Panc1 (cell line): ENCODE measurements around the gene KIAA1958. TPM values are rescaled to one million over a fixed set of nuclear protein-coding genes. Genes with fewer than 3 reads are reported as not detected.

Experiments used
- ATAC-seq: fragments of 200-7000 bp; cut with Tn5 transposase; 2 replicates; pipeline ENCODE4 v1.9.1; 2020; ENCODE audit warnings: mild to moderate bottlenecking, moderate library complexity
- BruUV-seq: library from RNA; stranded (reverse); fragments of 400-500 nt; replicated peaks from 2 replicates; lab custom pipeline; 2021; lab: Mats Ljungman, UMichigan
- CTCF ChIA-PET: fragments of 300-600 bp; sonication (Branson Sonifier 250); formaldehyde crosslinking; loops from one replicate; lab custom pipeline; 2022; ENCODE audit warnings: antibody characterized with exemption; lab: Charles Lee
- POLR2A ChIA-PET: fragments of 300-600 bp; sonication (Branson Sonifier 250); formaldehyde crosslinking; loops from one replicate; lab custom pipeline; 2022; ENCODE audit warnings: antibody characterized with exemption; lab: Charles Lee
- DNase-seq: peaks from one replicate; pipeline ENCODE4 v3.0.0-alpha.2; 2010; ENCODE audit warnings: low read depth, low spot score
- H3K27ac ChIP-seq: 2 replicates; pipeline ENCODE4 v1.5.1; 2011; ENCODE audit warnings: mild to moderate bottlenecking, low read length, inconsistent platforms
- H3K27me3 ChIP-seq: fragments of 200-500 bp; sonication (Bioruptor generic); 2 replicates; pipeline ENCODE4 v1.6.0; 2014; ENCODE audit warnings: low read length, inconsistent platforms; ENCODE audit not compliant: control insufficient read depth, insufficient read depth
- H3K36me3 ChIP-seq: fragments of 200-500 bp; sonication (Bioruptor generic); 2 replicates; pipeline ENCODE4 v1.5.1; 2014; ENCODE audit warnings: inconsistent platforms, mild to moderate bottlenecking, low read length, moderate library complexity; ENCODE audit not compliant: control insufficient read depth, insufficient read depth
- H3K4me1 ChIP-seq: 2 replicates; pipeline ENCODE4 v1.5.1; 2011; ENCODE audit warnings: inconsistent platforms, mild to moderate bottlenecking, low read length, moderate library complexity; ENCODE audit not compliant: control insufficient read depth, insufficient read depth
- H3K4me3 ChIP-seq, 2 experiments: 2 replicates each; pipeline ENCODE4 v1.5.1; 2011 to 2012; ENCODE audit warnings: low read depth in 2 of 2, low read length in 2 of 2, mild to moderate bottlenecking in 2 of 2, inconsistent platforms in 1 of 2, moderate library complexity in 1 of 2
- H3K9me3 ChIP-seq: fragments of 200-500 bp; sonication (Bioruptor generic); 2 replicates; pipeline ENCODE4 v1.5.1; 2014; ENCODE audit warnings: low read depth, mild to moderate bottlenecking, inconsistent platforms, low read length, moderate library complexity; ENCODE audit not compliant: control insufficient read depth, insufficient read depth
- CTCF ChIP-seq: fragments of 450-650 bp; IDR thresholded peaks from 2 replicates; pipeline ENCODE4 v1.5.1; 2017; ENCODE audit warnings: mild to moderate bottlenecking
- POLR2AphosphoS5 ChIP-seq: IDR thresholded peaks from 2 replicates; pipeline ENCODE4 v1.6.1; 2012; ENCODE audit warnings: mild to moderate bottlenecking, low read depth, low read length, moderate library complexity
- REST ChIP-seq, 2 experiments: IDR thresholded peaks; 2 replicates each; pipeline ENCODE4 v1.6.1; 2011 to 2012; ENCODE audit warnings: low read depth in 2 of 2, control low read depth in 1 of 2, low read length in 1 of 2, mild to moderate bottlenecking in 1 of 2, moderate library complexity in 1 of 2; ENCODE audit not compliant: insufficient read depth in 1 of 2
- SIN3A ChIP-seq: IDR thresholded peaks from 2 replicates; pipeline ENCODE4 v1.6.1; 2012; ENCODE audit warnings: low read depth, mild to moderate bottlenecking, low read length, moderate library complexity, borderline replicate concordance; ENCODE audit not compliant: insufficient read depth
- TCF7L2 ChIP-seq: IDR thresholded peaks from 2 replicates; pipeline ENCODE4 v1.6.1; 2011; ENCODE audit warnings: mild to moderate bottlenecking, low read depth, low read length, inconsistent platforms
- in situ Hi-C: cut with HindIII; loops from 2 replicates; pipeline ENCODE4 v1.10.0; 2016; ENCODE audit warnings: low sequenced_read_pairs, low pct_unique_long_range_greater_than_20kb
- intact Hi-C: fragments of 100-400 bp; cut with micrococcal nuclease; formaldehyde crosslinking; loops from one replicate; pipeline ENCODE4 v1.10.0; 2022; ENCODE audit not compliant: unreplicated experiment
- total RNA-seq: library from RNA; stranded (reverse); gene quantifications from one replicate; pipeline ENCODE4 v1.2.1, GENCODE V29; 2021; ENCODE audit not compliant: unreplicated experiment

Gene KIAA1958
- total RNA-seq, 1 experiment from 2014 or later = 10.4 TPM

GRCh38 chr9:112601636-112602035 lies 115.0 kb downstream of the KIAA1958 start:
- Histone ChIP-seq H3K4me1 (no peaks in the 10 kb centered on the region; the same call in 1 of the 2 replicates), H3K9me3 (no peaks in the 10 kb centered on the region), H3K4me3 (no peak overlapping the region), H3K36me3 (no peaks in the 10 kb centered on the region), H3K27ac (no peak overlapping the region), H3K27me3 (no peaks in the 10 kb centered on the region)
- no peak for TF ChIP-seq SIN3A
- no peak for TF ChIP-seq REST (IDR thresholded peaks at IDR 0.05; ENCODE audit: insufficient read depth in 1 of 2, low read depth in 2 of 2, low read length in 1 of 2)
- no peak for TF ChIP-seq TCF7L2
- no peak for TF ChIP-seq POLR2AphosphoS5
- no peak for TF ChIP-seq CTCF
- BruUV-seq = no TSS peak
- CTCF ChIA-PET = no interaction called here
- in situ Hi-C loops (no loop called here), intact Hi-C loops (no loop called here)
- POLR2A ChIA-PET = interaction anchor here (1.0 kb wide), 1 partner anchor 11 kb away, joined by 3 read pairs; no protein-coding TSS in a partner anchor
- ATAC-seq = no peak
- DNase-seq = no peak

DNA sequence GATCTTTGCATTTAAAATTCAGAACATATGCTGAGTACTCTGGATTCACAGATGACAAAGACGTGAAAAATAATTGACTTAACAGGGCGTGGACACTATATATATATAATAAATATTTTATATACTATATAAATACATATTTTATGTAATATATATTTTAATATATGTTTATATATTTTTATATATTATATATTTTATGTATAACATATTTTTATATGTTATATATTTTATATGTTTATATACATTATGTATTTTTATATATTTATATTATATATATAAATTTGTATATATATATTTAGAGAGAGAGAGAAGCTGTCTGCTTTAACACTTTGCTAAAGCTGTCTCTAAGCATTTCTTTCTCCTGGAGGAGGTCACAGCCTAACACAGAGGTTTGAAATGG lies 118.2 kb downstream of the KIAA1958 start:
- Histone ChIP-seq H3K4me3 (no peak overlapping the region), H3K27me3 (no peaks in the 10 kb centered on the region), H3K9me3 (no peaks in the 10 kb centered on the region), H3K4me1 (no peaks in the 10 kb centered on the region; the same call in 1 of the 2 replicates), H3K36me3 (no peaks in the 10 kb centered on the region), H3K27ac (no peak overlapping the region)
- intact Hi-C loops = no loop called here
- CTCF ChIA-PET = no interaction called here
- TF ChIP-seq CTCF (no peak), POLR2AphosphoS5 (no peak), TCF7L2 (no peak), REST (IDR thresholded peaks at IDR 0.05; ENCODE audit: insufficient read depth in 1 of 2, low read depth in 2 of 2, low read length in 1 of 2) (no peak)
- DNase-seq (no peak), ATAC-seq (no peak)
- POLR2A ChIA-PET = no interaction called here
- in situ Hi-C loops = no loop called here
- BruUV-seq = no TSS peak
